Stimulated activated CD8-positive, alpha-beta memory T cell treated with anti-CD3 and anti-CD28 coated beads, Interleukin-12 subunit alpha, Interleukin-12 subunit beta, amount 100 ng/mL, for 24 hours (primary cell): ENCODE measurements around the gene INCA1.

Experiments
- DNase-seq: peaks from one replicate; pipeline ENCODE4 v3.0.0-alpha.2; 2020; ENCODE audit errors: extremely low read depth

INCA1 gene

GRCh38 chr17:4970273-4970672 is 27.0 kb downstream of the INCA1 start:
- DNase-seq, result no peak

GRCh38 chr17:4969551-4970173 is 27.7 kb downstream of the INCA1 start:
- no peak for DNase-seq

- DNase-seq, result no peak
These were observed 28.2 kb downstream of the INCA1 start for GRCh38 chr17:4969047-4969550.

GRCh38 chr17:4968486-4969046 is 28.8 kb downstream of the INCA1 start:
- DNase-seq, result no peak

GRCh38 chr17:4967539-4968485 is 29.5 kb downstream of the INCA1 start, which contains the start of gene SPAG7:
Gene SPAG7, minus strand, starts transcription at chr17:4967817. Its CDS starts 13 bp downstream, at chr17:4967804.
- peak; percentile 86 for DNase-seq

- DNase-seq, result peak; percentile 90
These were observed 30.3 kb downstream of the INCA1 start for GRCh38 chr17:4966844-4967538.

- DNase-seq, result no peak
These were observed 31.9 kb downstream of the INCA1 start for GRCh38 chr17:4965311-4965986.

GRCh38 chr17:4960279-4960922 is 36.9 kb downstream of the INCA1 start:
- DNase-seq, result no peak

GRCh38 chr17:4959261-4959965 is 37.9 kb downstream of the INCA1 start:
- DNase-seq, result no peak

- no peak for DNase-seq
These were observed 39.2 kb downstream of the INCA1 start for GRCh38 chr17:4958102-4958501.

- no peak for DNase-seq
These were observed 40.7 kb downstream of the INCA1 start for GRCh38 chr17:4956493-4957061.

GRCh38 chr17:4955091-4955490 is 42.2 kb downstream of the INCA1 start:
- DNase-seq, result no peak

GRCh38 chr17:4953451-4953961 is 43.8 kb downstream of the INCA1 start:
- DNase-seq, result no peak

- DNase-seq, result no peak
These were observed 45.8 kb downstream of the INCA1 start for GRCh38 chr17:4951486-4951885.

- no peak for DNase-seq
These were observed 46.5 kb downstream of the INCA1 start, which contains the start of gene ENO3 for GRCh38 chr17:4950746-4951204. Gene ENO3, plus strand, starts transcription at chr17:4951119. Its CDS starts 711 bp downstream, at chr17:4951830.

GRCh38 chr17:4950075-4950745 is 47.1 kb downstream of the INCA1 start:
- no peak for DNase-seq

GRCh38 chr17:4949321-4950074 is 47.8 kb downstream of the INCA1 start:
- peak; percentile 58 for DNase-seq

- DNase-seq, result peak; percentile 60
These were observed 48.4 kb downstream of the INCA1 start for GRCh38 chr17:4948931-4949320.
